BLaER1 (cell line): ENCODE results near the gene KCNAB1.
A peak's percentile ranks its signal among the peaks of the same experiment; 100 is the strongest.

Experiments used
- H3K27ac ChIP-seq: shearing (Covaris generic); formaldehyde crosslinking; 2 replicates; pipeline ENCODE4 v1.8.1; 2022
- H3K27me3 ChIP-seq: shearing (Covaris generic); formaldehyde crosslinking; 2 replicates; pipeline ENCODE4 v1.8.1; 2022
- H3K36me3 ChIP-seq: shearing (Covaris generic); formaldehyde crosslinking; 2 replicates; pipeline ENCODE4 v1.8.1; 2022
- H3K4me1 ChIP-seq: shearing (Covaris generic); formaldehyde crosslinking; 2 replicates; pipeline ENCODE4 v1.8.1; 2022
- H3K4me2 ChIP-seq: shearing (Covaris generic); formaldehyde crosslinking; 2 replicates; pipeline ENCODE4 v1.8.1; 2022
- H3K4me3 ChIP-seq: shearing (Covaris generic); formaldehyde crosslinking; 2 replicates; pipeline ENCODE4 v1.8.1; 2022
- H3K9ac ChIP-seq: shearing (Covaris generic); formaldehyde crosslinking; 2 replicates; pipeline ENCODE4 v1.8.1; 2022
- H3K9me3 ChIP-seq: shearing (Covaris generic); formaldehyde crosslinking; 2 replicates; pipeline ENCODE4 v1.8.1; 2022
- H4K20me1 ChIP-seq: shearing (Covaris generic); formaldehyde crosslinking; 2 replicates; pipeline ENCODE4 v1.8.1; 2022
- Cebpa-rat ChIP-seq: shearing (Covaris generic); IDR thresholded peaks from 2 replicates; pipeline ENCODE4 v1.8.1; 2022

Gene KCNAB1

GRCh38 chr3:156472150-156472549 is 351.8 kb downstream of the KCNAB1 start:
- Histone ChIP-seq H3K4me2 (no peak overlapping the region), H4K20me1 (no peaks in the 10 kb centered on the region)

GRCh38 chr3:156472684-156473083 is 352.3 kb downstream of the KCNAB1 start:
- H3K9ac ChIP-seq, result no peak overlapping the region
- no peak overlapping the region for H3K4me3 ChIP-seq
- no peak overlapping the region for H3K27ac ChIP-seq
- H3K36me3 ChIP-seq, result no peaks in the 10 kb centered on the region
- H3K9me3 ChIP-seq, result no peaks in the 10 kb centered on the region
- H4K20me1 ChIP-seq, result no peaks in the 10 kb centered on the region
- no peak overlapping the region for H3K4me2 ChIP-seq
- no peaks in the 10 kb centered on the region for H3K27me3 ChIP-seq
- no peaks in the 10 kb centered on the region for H3K4me1 ChIP-seq
- TF ChIP-seq Cebpa-rat, result no peak

More at GRCh38 chr3:156472150-156472549, 351.8 kb downstream of the KCNAB1 start:
- Histone ChIP-seq H3K36me3 (no peaks in the 10 kb centered on the region), H3K9ac (no peak overlapping the region), H3K27me3 (no peaks in the 10 kb centered on the region), H3K27ac (no peak overlapping the region), H3K9me3 (no peaks in the 10 kb centered on the region), H3K4me3 (no peak overlapping the region), H3K4me1 (no peaks in the 10 kb centered on the region)
- no peak for TF ChIP-seq Cebpa-rat

- H3K27me3 ChIP-seq, result no peaks in the 10 kb centered on the region
- no peaks in the 10 kb centered on the region for H4K20me1 ChIP-seq
- no peaks in the 10 kb centered on the region for H3K36me3 ChIP-seq
- no peak overlapping the region for H3K4me2 ChIP-seq
- no peak for TF ChIP-seq Cebpa-rat
- H3K9ac ChIP-seq, result no peak overlapping the region
- no peaks in the 10 kb centered on the region for H3K4me1 ChIP-seq
- H3K9me3 ChIP-seq, result no peaks in the 10 kb centered on the region
- H3K4me3 ChIP-seq, result no peak overlapping the region
- H3K27ac ChIP-seq, result no peak overlapping the region
Measured at GRCh38 chr3:156473341-156473740, 353.0 kb downstream of the KCNAB1 start.

- H3K27ac ChIP-seq, result no peak overlapping the region
- H4K20me1 ChIP-seq, result no peaks in the 10 kb centered on the region
- no peak overlapping the region for H3K4me3 ChIP-seq
- no peak overlapping the region for H3K9ac ChIP-seq
- no peaks in the 10 kb centered on the region for H3K36me3 ChIP-seq
- no peak for TF ChIP-seq Cebpa-rat
- no peak overlapping the region for H3K4me2 ChIP-seq
- H3K4me1 ChIP-seq, result no peaks in the 10 kb centered on the region
- H3K27me3 ChIP-seq, result no peaks in the 10 kb centered on the region
- H3K9me3 ChIP-seq, result no peaks in the 10 kb centered on the region
Measured at GRCh38 chr3:156474560-156475389, 354.4 kb downstream of the KCNAB1 start.

GRCh38 chr3:156477323-156477722 is 356.9 kb downstream of the KCNAB1 start:
- Histone ChIP-seq H3K4me2 (no peak overlapping the region), H3K4me3 (no peak overlapping the region), H3K9ac (no peak overlapping the region), H3K36me3 (no peaks in the 10 kb centered on the region), H4K20me1 (no peaks in the 10 kb centered on the region), H3K27me3 (no peaks in the 10 kb centered on the region), H3K27ac (no peak overlapping the region), H3K4me1 (no peaks in the 10 kb centered on the region), H3K9me3 (no peaks in the 10 kb centered on the region)
- TF ChIP-seq Cebpa-rat, result no peak

- Histone ChIP-seq H3K27me3 (no peaks in the 10 kb centered on the region), H3K9ac (no peak overlapping the region), H3K9me3 (no peaks in the 10 kb centered on the region), H3K36me3 (no peaks in the 10 kb centered on the region), H4K20me1 (no peaks in the 10 kb centered on the region), H3K4me1 (peaks cover 14% of the 10 kb centered on the region), H3K4me3 (no peak overlapping the region), H3K4me2 (no peak overlapping the region), H3K27ac (no peak overlapping the region)
- TF ChIP-seq Cebpa-rat, result no peak
Measured at GRCh38 chr3:156478891-156479290, 358.5 kb downstream of the KCNAB1 start.

GRCh38 chr3:156479604-156480003 is 359.2 kb downstream of the KCNAB1 start:
- Histone ChIP-seq H3K4me2 (no peak overlapping the region), H4K20me1 (no peaks in the 10 kb centered on the region), H3K4me1 (peaks cover 21% of the 10 kb centered on the region), H3K4me3 (no peak overlapping the region), H3K27ac (no peak overlapping the region), H3K36me3 (no peaks in the 10 kb centered on the region), H3K27me3 (no peaks in the 10 kb centered on the region), H3K9me3 (no peaks in the 10 kb centered on the region), H3K9ac (no peak overlapping the region)
- no peak for TF ChIP-seq Cebpa-rat

- Histone ChIP-seq H3K36me3 (no peaks in the 10 kb centered on the region), H3K9me3 (no peaks in the 10 kb centered on the region), H3K9ac (no peak overlapping the region), H3K27me3 (no peaks in the 10 kb centered on the region), H3K4me2 (no peak overlapping the region), H3K4me1 (peaks cover 32% of the 10 kb centered on the region), H3K27ac (no peak overlapping the region), H4K20me1 (no peaks in the 10 kb centered on the region), H3K4me3 (no peak overlapping the region)
- TF ChIP-seq Cebpa-rat, result no peak
Measured at GRCh38 chr3:156480949-156481348, 360.6 kb downstream of the KCNAB1 start.

GRCh38 chr3:156483002-156483401 is 362.6 kb downstream of the KCNAB1 start:
- H3K27ac ChIP-seq, result no peak overlapping the region
- no peak for TF ChIP-seq Cebpa-rat
- no peaks in the 10 kb centered on the region for H4K20me1 ChIP-seq
- H3K9ac ChIP-seq, result no peak overlapping the region
- H3K4me3 ChIP-seq, result no peak overlapping the region
- no peaks in the 10 kb centered on the region for H3K9me3 ChIP-seq
- no peaks in the 10 kb centered on the region for H3K36me3 ChIP-seq
- H3K4me2 ChIP-seq, result peak overlapping the region; percentile 71
- H3K27me3 ChIP-seq, result no peaks in the 10 kb centered on the region
- H3K4me1 ChIP-seq, result peaks cover 32% of the 10 kb centered on the region

GRCh38 chr3:156483426-156483825 is 363.0 kb downstream of the KCNAB1 start:
- no peak overlapping the region for H3K4me3 ChIP-seq
- no peak overlapping the region for H3K9ac ChIP-seq
- peak overlapping the region; percentile 71 for H3K4me2 ChIP-seq

More at GRCh38 chr3:156483426-156483825, 363.0 kb downstream of the KCNAB1 start:
- H3K9me3 ChIP-seq, result no peaks in the 10 kb centered on the region
- peak overlapping the region; percentile 60 for H3K27ac ChIP-seq
- no peaks in the 10 kb centered on the region for H4K20me1 ChIP-seq
- no peaks in the 10 kb centered on the region for H3K27me3 ChIP-seq
- no peak for TF ChIP-seq Cebpa-rat
- peaks cover 32% of the 10 kb centered on the region for H3K4me1 ChIP-seq
- H3K36me3 ChIP-seq, result no peaks in the 10 kb centered on the region
